Measurements from ENCODE around the gene CNTNAP2. TPM values are rescaled to one million over a fixed set of nuclear protein-coding genes. Genes with fewer than 3 reads are reported as not detected.

The CNTNAP2 gene
- total and polyA plus RNA-seq, 8 donors, result 0.09 to 1.1 (median 0.38) TPM

DNA sequence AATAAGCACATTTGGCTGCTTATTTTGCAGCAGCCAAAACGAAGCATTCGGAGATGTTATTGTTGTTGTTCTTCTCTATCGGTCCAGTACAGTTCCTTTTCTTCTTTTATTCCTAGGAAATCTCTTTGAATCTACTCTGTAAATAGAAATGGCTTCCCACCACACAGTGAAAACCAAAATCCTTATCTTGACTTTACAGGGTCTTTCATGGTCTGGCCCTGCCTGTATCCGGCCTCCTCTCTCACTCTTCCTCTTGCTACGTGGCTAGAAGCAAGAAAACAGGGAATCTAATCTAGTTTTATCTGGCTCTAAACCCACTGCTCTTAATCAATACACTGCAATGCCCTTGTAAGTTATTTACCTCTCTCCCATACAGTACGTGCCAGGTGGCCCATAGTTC is 1547.9 kb downstream of the CNTNAP2 start:
- TF ChIP-seq, protein P1, sequence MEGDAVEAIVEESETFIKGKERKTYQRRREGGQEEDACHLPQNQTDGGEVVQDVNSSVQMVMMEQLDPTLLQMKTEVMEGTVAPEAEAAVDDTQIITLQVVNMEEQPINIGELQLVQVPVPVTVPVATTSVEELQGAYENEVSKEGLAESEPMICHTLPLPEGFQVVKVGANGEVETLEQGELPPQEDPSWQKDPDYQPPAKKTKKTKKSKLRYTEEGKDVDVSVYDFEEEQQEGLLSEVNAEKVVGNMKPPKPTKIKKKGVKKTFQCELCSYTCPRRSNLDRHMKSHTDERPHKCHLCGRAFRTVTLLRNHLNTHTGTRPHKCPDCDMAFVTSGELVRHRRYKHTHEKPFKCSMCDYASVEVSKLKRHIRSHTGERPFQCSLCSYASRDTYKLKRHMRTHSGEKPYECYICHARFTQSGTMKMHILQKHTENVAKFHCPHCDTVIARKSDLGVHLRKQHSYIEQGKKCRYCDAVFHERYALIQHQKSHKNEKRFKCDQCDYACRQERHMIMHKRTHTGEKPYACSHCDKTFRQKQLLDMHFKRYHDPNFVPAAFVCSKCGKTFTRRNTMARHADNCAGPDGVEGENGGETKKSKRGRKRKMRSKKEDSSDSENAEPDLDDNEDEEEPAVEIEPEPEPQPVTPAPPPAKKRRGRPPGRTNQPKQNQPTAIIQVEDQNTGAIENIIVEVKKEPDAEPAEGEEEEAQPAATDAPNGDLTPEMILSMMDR (IDR thresholded peaks at IDR 0.05), result no peak
- Histone ChIP-seq H3K27me3 (no peaks in the 10 kb centered on the region), H3K27ac (no peak overlapping the region), H3K9me3 (no peaks in the 10 kb centered on the region), H3K4me1 (no peaks in the 10 kb centered on the region), H3K4me3 (no peak overlapping the region), H3K36me3 (no peaks in the 10 kb centered on the region)
- DNase-seq (no peak), ATAC-seq (no peak), FAIRE-seq (no peak)
- WGBS, 2 donors, result 40 to 41% methylated on average over 6 of the region's 6 CpGs
- intact Hi-C loops (cut with DNase I), result no loop called here

DNA sequence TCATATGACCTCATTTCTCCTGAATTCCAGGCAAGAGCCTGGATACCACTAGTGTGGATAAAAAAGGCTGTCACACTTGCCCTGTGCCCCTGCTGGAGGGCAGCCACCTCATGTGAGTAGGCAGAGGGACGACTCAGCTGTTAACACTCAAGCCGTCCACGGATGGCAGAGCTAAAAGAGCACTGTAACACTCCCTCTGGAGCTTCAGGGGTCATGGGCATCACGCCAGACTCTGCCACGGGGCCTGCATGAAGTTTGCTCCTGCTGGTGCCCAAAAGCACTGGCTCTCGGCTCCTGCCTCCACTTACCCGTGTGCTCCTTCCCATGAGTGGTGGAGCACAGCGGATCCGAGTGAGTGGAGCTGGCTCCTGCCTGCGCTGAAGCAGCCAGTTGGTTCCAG is 1554.2 kb downstream of the CNTNAP2 start:
- WGBS, 2 donors, result 70 to 80% methylated on average over 10 of the region's 10 CpGs
- H3K4me1 ChIP-seq, result no peaks in the 10 kb centered on the region
- H3K4me3 ChIP-seq, result no peak overlapping the region
- no peaks in the 10 kb centered on the region for H3K27me3 ChIP-seq
- H3K36me3 ChIP-seq, result no peaks in the 10 kb centered on the region
- TF ChIP-seq, protein P1 (IDR thresholded peaks at IDR 0.05), result no peak
- intact Hi-C loops (cut with DNase I), result no loop called here
- no peaks in the 10 kb centered on the region for H3K9me3 ChIP-seq
- no peak overlapping the region for H3K27ac ChIP-seq
- ATAC-seq (no peak), FAIRE-seq (no peak), DNase-seq (peak in 2 of 6 donors; percentile 18 to 48)

DNA sequence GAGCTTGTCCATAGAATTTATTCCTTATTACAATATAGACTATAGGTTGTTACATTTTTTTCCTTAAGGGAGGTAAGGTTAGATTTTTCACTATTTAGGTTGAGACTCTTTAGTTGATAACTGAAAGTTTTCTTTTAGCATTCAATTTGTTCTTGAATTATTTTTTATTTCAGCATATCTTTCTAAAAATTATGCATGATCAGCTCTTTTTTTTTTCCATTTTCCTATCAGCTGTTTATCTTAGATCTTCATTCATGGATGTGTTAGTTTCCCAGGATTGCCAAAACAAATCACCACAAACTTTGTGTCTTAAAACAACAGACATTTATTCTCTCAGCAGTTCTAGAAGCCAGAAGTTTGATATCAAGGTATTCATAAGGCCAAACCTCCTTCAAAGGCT is 1558.1 kb downstream of the CNTNAP2 start:
- DNase-seq, result no peak
- Histone ChIP-seq H3K27me3 (no peaks in the 10 kb centered on the region), H3K9me3 (no peaks in the 10 kb centered on the region), H3K27ac (no peak overlapping the region), H3K36me3 (no peaks in the 10 kb centered on the region), H3K4me3 (no peak overlapping the region), H3K4me1 (peaks cover 0 to 3% (median 0%) of the 10 kb centered on the region in 3 donors)
- ATAC-seq, result no peak
- FAIRE-seq, result no peak
- TF ChIP-seq, protein P1 (IDR thresholded peaks at IDR 0.05), result no peak
- intact Hi-C loops (cut with DNase I), result no loop called here

DNA sequence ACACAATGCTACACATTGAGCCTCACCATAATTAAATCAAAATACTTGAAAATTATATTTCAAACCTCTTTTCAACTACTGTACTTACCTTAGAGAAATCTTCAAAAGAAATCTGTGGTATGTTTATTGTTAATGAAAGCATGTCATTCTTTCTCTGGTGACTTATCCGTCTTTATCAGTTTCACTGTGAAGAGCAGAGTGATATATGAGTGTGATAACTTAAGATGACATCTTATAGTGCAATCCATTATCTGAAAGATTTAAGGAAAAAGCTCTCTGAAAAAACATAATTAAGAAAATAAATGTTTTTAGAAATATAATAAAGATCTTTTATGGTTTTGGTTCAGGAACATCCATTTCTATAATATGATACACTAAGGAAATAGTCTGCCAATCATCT is 1562.3 kb downstream of the CNTNAP2 start:
- H3K4me3 ChIP-seq, result no peak overlapping the region
- no peaks in the 10 kb centered on the region for H3K9me3 ChIP-seq
- peaks cover 0 to 3% (median 0%) of the 10 kb centered on the region in 3 donors for H3K4me1 ChIP-seq
- H3K27me3 ChIP-seq, result no peaks in the 10 kb centered on the region
- WGBS, 2 donors, result 65 to 66% methylated on average over 1 of the region's 1 CpG
- ATAC-seq (no peak), FAIRE-seq (no peak), DNase-seq (no peak)
- H3K27ac ChIP-seq, result no peak overlapping the region
- TF ChIP-seq, protein P1 (IDR thresholded peaks at IDR 0.05), result no peak
- no peaks in the 10 kb centered on the region for H3K36me3 ChIP-seq
- intact Hi-C loops (cut with DNase I), result no loop called here

DNA sequence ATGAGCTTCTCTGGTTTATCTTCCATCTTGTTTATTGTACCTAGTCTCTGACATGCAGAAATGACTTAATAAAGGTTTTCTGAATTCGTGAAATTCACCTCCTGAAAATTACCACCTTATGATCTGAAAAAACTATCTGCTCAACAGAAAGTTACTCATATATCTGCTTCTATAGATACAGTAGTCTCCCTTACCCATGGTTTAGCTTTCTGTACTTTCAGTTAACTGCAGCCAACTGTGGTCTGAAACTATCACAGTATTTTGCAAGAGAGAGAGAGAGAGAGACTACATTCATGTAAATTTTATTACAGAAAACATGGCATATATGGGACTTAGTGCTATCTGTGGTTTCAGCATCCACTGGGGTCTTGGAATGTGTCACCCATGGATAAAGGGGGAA is 1564.9 kb downstream of the CNTNAP2 start:
- WGBS, 2 donors, result 51 to 59% methylated on average over 1 of the region's 1 CpG
- H3K4me1 ChIP-seq, result peaks cover 0 to 3% (median 0%) of the 10 kb centered on the region in 3 donors
- FAIRE-seq, result no peak
- H3K27ac ChIP-seq, result no peak overlapping the region
- no peak overlapping the region for H3K4me3 ChIP-seq
- no peak for DNase-seq
- intact Hi-C loops (cut with DNase I), result no loop called here
- no peak for ATAC-seq
- TF ChIP-seq, protein P1 (IDR thresholded peaks at IDR 0.05), result no peak
- H3K27me3 ChIP-seq, result no peaks in the 10 kb centered on the region
- H3K36me3 ChIP-seq, result no peaks in the 10 kb centered on the region
- H3K9me3 ChIP-seq, result no peaks in the 10 kb centered on the region
